Body of pancreas (tissue), 2 donors: ENCODE measurements around the gene FOXA3. TPM values are rescaled to one million over a fixed set of nuclear protein-coding genes. Genes with fewer than 3 reads are reported as not detected.

Experiments
- total RNA-seq, 2 donors: library from RNA; depleted of rRNA; stranded (reverse); fragments of >200 nt; gene quantifications; one replicate each; pipeline ENCODE4 v1.1.0, GENCODE V29; 2016

The FOXA3 gene
- total RNA-seq, 2 donors from 2014 or later, result 3.0 to 16.3 TPM

Other genes starting within 250 kb of the FOXA3 start
- 10 to 100 TPM; 25.7 to 60.6 TPM for gene EML2, start 224.9 kb upstream of the FOXA3 start, total RNA-seq
- gene GIPR, start 196.1 kb upstream of the FOXA3 start, total RNA-seq, result 1 to 10 TPM; 3.9 to 9.2 TPM
- gene SNRPD2, start 172.4 kb upstream of the FOXA3 start, total RNA-seq, result 10 to 100 TPM; 25.1 to 66.4 TPM
- gene QPCTL, start 171.7 kb upstream of the FOXA3 start, total RNA-seq, result 1 to 10 TPM; 2.1 to 4.0 TPM
- 10 to 100 TPM in 1 of 2 donors, 1 to 10 TPM in 1; 7.8 to 11.9 TPM for gene FBXO46, start 133.4 kb upstream of the FOXA3 start, total RNA-seq
- not detected for gene MEIOSIN, start 130.9 kb upstream of the FOXA3 start, total RNA-seq
- gene SIX5, start 95.1 kb upstream of the FOXA3 start, total RNA-seq, result 10 to 100 TPM; 21.0 to 60.3 TPM
- 10 to 100 TPM; 57.9 to 81.4 TPM for gene DMPK, start 81.8 kb upstream of the FOXA3 start, total RNA-seq
- gene DMWD, start 71.5 kb upstream of the FOXA3 start, total RNA-seq, result 10 to 100 TPM; 19.7 to 20.4 TPM
- under 1 TPM in 1 of 2 donors, not detected in 1; 0.33 TPM for gene RSPH6A, start 49.0 kb upstream of the FOXA3 start, total RNA-seq
- gene SYMPK, start 1.2 kb upstream of the FOXA3 start, total RNA-seq, result 10 to 100 TPM; 23.3 to 32.3 TPM
- gene IRF2BP1, start 21.8 kb downstream of the FOXA3 start, total RNA-seq, result 10 to 100 TPM; 24.1 to 25.1 TPM
- gene MYPOP, start 38.3 kb downstream of the FOXA3 start, total RNA-seq, result 10 to 100 TPM in 1 of 2 donors, 1 to 10 TPM in 1; 6.7 to 13.5 TPM
- not detected for gene NANOS2, start 50.5 kb downstream of the FOXA3 start, total RNA-seq
- 1 to 10 TPM; 1.3 to 1.6 TPM for gene NOVA2, start 109.5 kb downstream of the FOXA3 start, total RNA-seq
- gene CCDC61, start 131.1 kb downstream of the FOXA3 start, total RNA-seq, result 10 to 100 TPM in 1 of 2 donors, 1 to 10 TPM in 1; 7.8 to 14.5 TPM
- not detected for gene PGLYRP1, start 158.7 kb downstream of the FOXA3 start, total RNA-seq
- gene IGFL4, start 176.7 kb downstream of the FOXA3 start, total RNA-seq, result not detected